H1 (cell line): ENCODE results near the gene SHTN1.

ENCODE experiments used
- BRCA1 ChIP-seq: IDR thresholded peaks from 2 replicates; pipeline ENCODE4 v1.6.1; 2012; ENCODE audit warnings: low read depth, low read length, improper control_type of control experiment
- CEBPB ChIP-seq: IDR thresholded peaks from 2 replicates; pipeline ENCODE4 v1.6.1; 2012; ENCODE audit warnings: low read depth, low read length
- CHD1 ChIP-seq: IDR thresholded peaks from 2 replicates; pipeline ENCODE4 v1.6.1; 2012; ENCODE audit warnings: low read depth, low read length, improper control_type of control experiment
- POLR2AphosphoS5 ChIP-seq: IDR thresholded peaks from 2 replicates; pipeline ENCODE4 v1.6.1; 2011; ENCODE audit warnings: low read depth, low read length

DNA sequence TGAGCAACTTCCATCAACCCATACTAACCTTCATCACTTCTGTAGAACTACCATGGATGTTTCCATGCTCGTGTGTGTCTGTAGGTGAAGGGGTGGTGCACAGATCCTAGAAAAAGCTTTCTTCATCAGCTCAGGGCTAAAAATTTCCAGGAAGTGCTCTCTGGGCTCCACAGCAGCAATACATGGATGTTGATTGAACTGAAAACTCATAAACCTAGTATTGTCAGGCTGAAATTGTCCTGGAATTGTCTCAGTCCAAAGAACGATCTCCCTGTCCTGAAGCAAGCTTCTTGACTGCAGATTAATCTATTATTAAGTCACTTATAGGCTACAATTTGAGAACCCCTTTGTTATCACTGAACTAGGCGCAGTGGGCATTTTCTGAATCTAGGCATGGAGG is 115.9 kb downstream of the SHTN1 start:
- TF ChIP-seq POLR2AphosphoS5 = no peak
- no peak for TF ChIP-seq BRCA1
- TF ChIP-seq CEBPB = no peak
- no peak for TF ChIP-seq CHD1
